Muscle layer of colon (tissue), 2 donors: ENCODE results near the gene KCNG4.

ENCODE experiments used
- H3K27ac ChIP-seq: one replicate; pipeline ENCODE4 v1.7.0; 2013; ENCODE audit warnings: low read depth, mild to moderate bottlenecking, low read length, moderate library complexity
- H3K27me3 ChIP-seq, 2 donors: one replicate each; pipeline ENCODE4 v1.7.0; 2013; ENCODE audit warnings: low read length in 2 of 2, mild to moderate bottlenecking in 2 of 2; ENCODE audit not compliant: insufficient read depth in 2 of 2, control insufficient read depth in 1 of 2
- H3K36me3 ChIP-seq: one replicate; pipeline ENCODE4 v1.7.0; 2013; ENCODE audit warnings: mild to moderate bottlenecking, low read length; ENCODE audit not compliant: insufficient read depth
- H3K4me1 ChIP-seq: one replicate; pipeline ENCODE4 v1.7.0; 2013; ENCODE audit warnings: mild to moderate bottlenecking, low read length; ENCODE audit not compliant: insufficient read depth
- H3K4me3 ChIP-seq, 2 donors: one replicate each; pipeline ENCODE4 v1.7.0; 2013; ENCODE audit warnings: low read length in 2 of 2, low read depth in 1 of 2, mild to moderate bottlenecking in 1 of 2, moderate library complexity in 1 of 2
- H3K9ac ChIP-seq: one replicate; pipeline ENCODE4 v1.7.0; 2013; ENCODE audit warnings: low read length
- H3K9me3 ChIP-seq: one replicate; pipeline ENCODE4 v1.7.0; 2013; ENCODE audit warnings: mild to moderate bottlenecking, low read length
- donor health status: abdominal sarcoma.
- donor health status: Adenocarcinoma of cecum.

Gene KCNG4

DNA sequence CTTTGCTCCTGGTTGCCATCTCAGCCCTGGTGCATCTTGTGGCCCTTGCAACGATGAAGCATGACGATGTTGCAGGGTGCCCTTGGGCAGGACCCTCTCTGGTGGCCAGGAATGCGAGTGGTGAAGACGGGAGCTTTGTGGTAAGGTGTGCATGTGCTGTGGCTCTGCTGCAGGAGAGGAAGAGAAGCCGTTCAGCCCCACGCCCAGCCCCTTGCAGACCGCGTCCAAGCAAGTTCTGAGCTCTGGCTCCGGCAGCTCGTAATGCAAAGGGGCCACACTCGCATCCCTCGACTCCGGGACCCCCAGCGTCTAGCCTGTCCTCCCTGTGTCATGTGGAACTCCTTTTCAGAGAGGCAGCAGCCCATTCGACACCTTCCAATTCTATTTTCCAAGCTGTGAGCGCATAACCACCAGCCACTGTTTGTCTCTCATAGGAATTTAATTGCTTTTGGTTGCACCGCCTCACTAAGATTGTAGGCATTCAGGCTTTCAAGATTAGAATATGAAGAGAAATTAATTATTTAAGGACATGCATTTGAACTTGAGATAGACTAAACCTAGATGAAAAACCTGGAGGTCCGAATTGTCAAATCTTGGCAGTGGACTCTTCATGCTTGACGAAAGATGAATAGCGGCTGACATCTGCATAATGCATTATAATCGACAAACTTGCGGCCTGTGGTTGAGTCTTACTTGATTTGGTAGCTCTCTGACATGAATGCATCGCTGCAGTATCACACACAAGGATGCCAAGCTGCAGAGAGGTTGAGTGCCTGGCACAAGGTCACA, 21.1 kb upstream of the KCNG4 start:
- H3K27ac ChIP-seq, result no peak overlapping the region
- no peaks in the 10 kb centered on the region for H3K4me1 ChIP-seq
- H3K36me3 ChIP-seq, result no peaks in the 10 kb centered on the region
- no peak overlapping the region for H3K4me3 ChIP-seq
- H3K9ac ChIP-seq, result no peak overlapping the region
- H3K9me3 ChIP-seq, result no peaks in the 10 kb centered on the region
- no peaks in the 10 kb centered on the region for H3K27me3 ChIP-seq

DNA sequence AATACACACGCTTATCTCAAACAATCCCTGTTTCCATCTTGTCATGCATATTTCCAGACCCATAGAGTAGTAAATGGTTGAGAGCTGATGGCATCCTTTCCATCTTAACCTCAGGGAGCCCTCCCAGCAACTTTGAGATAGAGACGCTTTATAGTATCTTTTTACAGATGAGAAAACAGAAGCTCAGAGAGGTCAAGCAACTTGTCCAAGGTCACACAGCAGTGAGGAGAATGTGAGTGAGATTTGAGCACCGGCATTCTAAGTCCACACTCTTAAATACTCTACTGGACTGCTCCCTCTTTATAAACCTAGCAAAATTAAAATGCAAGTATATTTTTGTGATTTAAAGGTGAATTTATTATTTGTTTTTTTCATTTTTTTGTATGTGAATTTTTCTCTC, 19.9 kb upstream of the KCNG4 start:
- H3K27me3 ChIP-seq, result no peaks in the 10 kb centered on the region

DNA sequence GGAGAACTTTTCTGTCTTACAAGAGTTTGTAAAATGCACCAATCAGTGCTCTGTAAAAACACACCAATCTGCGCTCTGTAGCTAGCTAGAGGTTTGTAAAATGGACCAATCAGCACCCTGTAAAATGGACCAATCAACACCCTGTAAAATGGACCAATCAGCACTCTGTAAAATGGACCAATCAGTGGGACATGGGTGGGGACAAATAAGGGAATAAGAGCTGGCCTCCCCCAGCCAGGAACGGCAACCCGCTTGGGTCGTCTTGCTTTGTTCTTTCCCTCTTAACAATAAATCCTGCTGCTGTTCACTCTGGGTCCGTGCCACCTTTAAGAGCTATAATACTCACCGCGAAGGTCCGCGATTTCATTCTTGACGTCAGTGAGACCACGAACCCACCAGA, 18.5 kb upstream of the KCNG4 start:
- H3K4me1 ChIP-seq, result no peaks in the 10 kb centered on the region
- H3K27me3 ChIP-seq, result no peaks in the 10 kb centered on the region
- no peaks in the 10 kb centered on the region for H3K9me3 ChIP-seq
- H3K4me3 ChIP-seq, result no peak overlapping the region
- no peak overlapping the region for H3K27ac ChIP-seq
- no peaks in the 10 kb centered on the region for H3K36me3 ChIP-seq
- no peak overlapping the region for H3K9ac ChIP-seq

More for the DNA sequence above, 19.9 kb upstream of the KCNG4 start:
- H3K4me1 ChIP-seq, result no peaks in the 10 kb centered on the region
- no peak overlapping the region for H3K4me3 ChIP-seq
- no peak overlapping the region for H3K9ac ChIP-seq
- H3K36me3 ChIP-seq, result no peaks in the 10 kb centered on the region
- H3K9me3 ChIP-seq, result no peaks in the 10 kb centered on the region
- no peak overlapping the region for H3K27ac ChIP-seq

DNA sequence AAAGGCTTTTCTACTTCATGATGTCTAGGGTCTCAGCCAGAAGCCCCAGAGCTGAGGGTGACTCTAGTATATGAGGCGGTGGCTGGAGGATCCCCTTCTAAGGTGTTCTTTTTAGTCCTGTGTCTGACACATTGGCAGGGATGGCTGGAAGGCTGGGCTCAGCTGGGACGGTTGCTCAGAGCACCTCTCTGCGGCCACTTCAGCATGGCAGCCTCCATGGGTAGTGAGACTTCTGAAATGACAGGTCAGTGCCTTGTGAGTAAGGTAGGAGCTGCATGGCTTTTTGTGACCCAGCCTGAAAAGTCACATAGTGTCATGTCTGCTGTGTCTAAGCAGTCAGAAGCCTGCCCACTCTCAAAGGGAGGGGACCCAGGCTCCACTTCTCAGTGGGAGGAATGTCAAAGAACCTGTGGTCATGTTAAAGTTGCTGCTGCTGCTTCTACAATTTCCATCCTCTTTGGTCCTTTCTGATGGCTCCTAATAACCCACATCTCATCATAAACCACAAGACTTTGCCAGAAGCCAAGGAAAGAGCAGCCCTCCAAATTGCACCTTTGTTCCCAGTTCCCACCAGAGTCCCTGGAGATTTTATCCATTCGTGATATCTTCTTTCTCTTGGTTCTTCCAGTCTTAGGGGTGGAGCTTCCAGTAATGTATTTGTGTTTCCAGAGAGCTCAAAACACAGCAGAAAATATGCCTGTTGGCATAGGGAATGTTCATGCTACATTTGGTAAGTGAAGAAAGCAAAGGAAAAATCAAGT, 15.4 kb upstream of the KCNG4 start:
- Histone ChIP-seq H3K27me3 (no peaks in the 10 kb centered on the region), H3K4me3 (no peak overlapping the region), H3K4me1 (no peaks in the 10 kb centered on the region), H3K36me3 (no peaks in the 10 kb centered on the region), H3K9ac (no peak overlapping the region), H3K27ac (no peak overlapping the region), H3K9me3 (no peaks in the 10 kb centered on the region)

DNA sequence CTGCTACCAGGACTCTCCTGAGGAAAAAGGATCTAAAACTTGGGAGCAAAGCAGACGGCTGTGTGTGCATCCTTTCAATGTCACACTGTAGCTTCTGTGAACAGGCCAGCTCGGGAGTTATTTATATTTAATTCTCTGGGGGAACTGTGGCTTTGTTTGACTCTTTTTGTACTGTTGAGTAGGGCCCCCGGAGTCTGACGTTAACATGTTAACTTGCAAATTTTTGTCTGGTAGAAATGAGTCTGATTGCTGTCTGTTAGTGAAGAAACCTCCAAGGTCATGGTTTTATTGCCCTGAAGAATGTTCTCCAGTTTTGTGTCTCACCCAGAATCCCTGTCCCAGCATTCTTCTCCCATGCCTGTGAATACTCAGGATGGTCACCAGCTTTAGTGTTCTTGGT, 14.2 kb upstream of the KCNG4 start:
- H3K36me3 ChIP-seq, result no peaks in the 10 kb centered on the region
- no peak overlapping the region for H3K4me3 ChIP-seq
- H3K9ac ChIP-seq, result no peak overlapping the region
- no peak overlapping the region for H3K27ac ChIP-seq
- H3K4me1 ChIP-seq, result no peaks in the 10 kb centered on the region
- H3K9me3 ChIP-seq, result no peaks in the 10 kb centered on the region
- no peaks in the 10 kb centered on the region for H3K27me3 ChIP-seq

DNA sequence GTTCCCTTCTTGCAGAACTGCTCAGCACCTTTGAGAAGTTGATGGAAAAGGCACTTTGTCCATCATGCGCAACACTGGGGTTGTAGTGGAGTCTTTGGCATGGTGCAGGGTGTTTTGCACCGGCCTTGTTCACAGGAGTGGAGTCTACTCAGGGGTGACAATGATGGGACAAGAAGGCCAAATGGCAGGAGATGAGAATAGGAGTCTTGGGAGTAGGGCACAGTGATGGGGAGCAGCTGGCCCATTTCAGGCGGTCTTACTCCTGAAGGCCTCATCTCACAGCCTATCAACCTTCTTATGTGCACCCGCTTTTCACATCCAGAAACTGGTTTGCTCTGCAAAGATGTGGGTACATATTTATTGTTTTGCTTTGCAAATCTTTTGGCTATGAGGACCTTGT, 13.4 kb upstream of the KCNG4 start:
- H3K27ac ChIP-seq, result no peak overlapping the region
- no peak overlapping the region for H3K9ac ChIP-seq
- no peaks in the 10 kb centered on the region for H3K9me3 ChIP-seq
- H3K27me3 ChIP-seq, result no peaks in the 10 kb centered on the region
- H3K4me1 ChIP-seq, result no peaks in the 10 kb centered on the region
- no peak overlapping the region for H3K4me3 ChIP-seq
- no peaks in the 10 kb centered on the region for H3K36me3 ChIP-seq

DNA sequence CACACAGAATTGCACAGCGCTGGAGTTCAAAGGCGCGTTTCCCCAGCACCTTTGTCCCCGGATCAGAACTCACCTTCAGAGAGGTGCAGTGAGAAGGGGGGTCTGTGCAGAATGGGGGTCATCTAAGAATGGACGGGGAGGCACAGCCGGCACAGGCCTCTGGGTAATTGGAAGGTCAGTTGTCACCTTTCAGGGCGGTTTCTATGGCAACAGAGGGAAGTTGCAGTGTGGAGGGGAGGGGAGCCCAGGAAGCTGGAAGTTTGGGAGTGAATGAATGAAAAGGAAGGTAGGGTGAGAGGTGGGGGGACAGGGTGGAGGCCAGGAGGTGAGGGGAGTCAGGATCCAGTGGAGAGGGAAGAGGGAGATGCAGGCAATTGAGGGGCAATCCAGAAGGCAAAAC, 12.4 kb upstream of the KCNG4 start:
- H3K36me3 ChIP-seq, result no peaks in the 10 kb centered on the region
- H3K27ac ChIP-seq, result no peak overlapping the region
- no peak overlapping the region for H3K4me3 ChIP-seq
- H3K9ac ChIP-seq, result no peak overlapping the region
- H3K4me1 ChIP-seq, result no peaks in the 10 kb centered on the region
- H3K27me3 ChIP-seq, result no peaks in the 10 kb centered on the region
- H3K9me3 ChIP-seq, result no peaks in the 10 kb centered on the region

DNA sequence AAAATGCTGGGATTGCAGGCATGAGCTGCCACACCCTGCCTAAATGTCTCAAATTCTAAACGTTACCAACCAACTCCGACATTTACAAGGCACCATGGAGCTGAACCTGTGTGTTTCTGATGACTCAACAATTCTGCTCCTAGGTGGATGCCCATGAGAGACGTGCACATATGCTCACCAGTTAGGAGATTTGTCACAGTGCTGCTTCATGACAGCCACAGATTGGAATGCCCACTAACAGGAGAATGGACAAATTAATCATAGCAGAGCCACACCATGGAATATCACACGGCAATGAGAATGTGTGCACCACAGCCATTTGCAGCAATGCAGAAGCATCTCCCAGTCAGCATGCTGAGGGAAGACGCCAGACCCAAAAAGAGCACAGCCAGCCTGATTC, 8.0 kb upstream of the KCNG4 start:
- no peaks in the 10 kb centered on the region for H3K4me1 ChIP-seq
- no peak overlapping the region for H3K4me3 ChIP-seq
- H3K27me3 ChIP-seq, result no peaks in the 10 kb centered on the region
- H3K9ac ChIP-seq, result no peak overlapping the region
- no peak overlapping the region for H3K27ac ChIP-seq
- H3K9me3 ChIP-seq, result no peaks in the 10 kb centered on the region
- H3K36me3 ChIP-seq, result no peaks in the 10 kb centered on the region

DNA sequence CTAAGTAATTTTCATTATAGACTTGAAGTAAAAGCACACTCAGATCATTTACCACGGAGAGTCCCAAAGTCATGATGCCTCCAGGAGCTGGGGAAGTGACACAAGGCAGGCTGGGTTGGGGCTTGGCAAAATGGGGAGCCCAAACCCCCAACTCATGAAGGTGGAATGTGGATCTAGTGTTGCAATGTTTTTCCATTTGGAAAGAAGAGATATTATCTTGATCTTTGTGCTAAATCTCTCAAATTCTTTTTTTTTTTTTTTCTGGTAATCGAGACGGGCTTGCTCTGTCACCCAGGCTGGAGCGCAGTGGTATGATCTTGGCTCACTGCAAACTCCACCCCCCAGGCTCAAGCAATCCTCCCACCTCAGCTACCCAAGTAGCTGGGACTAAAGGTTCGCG, 7.5 kb upstream of the KCNG4 start:
- Histone ChIP-seq H3K27ac (no peak overlapping the region), H3K36me3 (no peaks in the 10 kb centered on the region)

DNA sequence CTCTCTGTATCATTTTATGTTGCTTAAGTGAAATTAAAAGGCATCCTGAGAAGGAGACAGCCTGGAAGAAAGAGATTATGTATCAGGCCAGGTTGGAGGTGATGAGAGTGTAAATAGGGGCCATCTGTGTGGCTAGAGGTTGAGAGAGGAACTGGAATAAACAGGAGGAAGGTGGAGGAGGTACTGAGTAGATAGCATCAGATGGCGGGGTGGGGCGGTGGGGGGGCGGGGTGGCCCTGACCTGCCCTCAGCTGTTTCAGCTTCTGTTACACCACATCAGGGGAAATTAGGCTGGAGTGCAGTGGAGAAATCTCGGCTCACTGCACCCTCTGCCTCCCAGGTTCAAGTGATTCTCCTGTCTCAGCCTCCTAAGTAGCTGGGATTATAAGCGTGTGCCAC, 6.9 kb upstream of the KCNG4 start:
- Histone ChIP-seq H3K27ac (no peak overlapping the region), H3K9ac (no peak overlapping the region), H3K4me1 (no peaks in the 10 kb centered on the region), H3K27me3 (no peaks in the 10 kb centered on the region), H3K36me3 (no peaks in the 10 kb centered on the region), H3K9me3 (no peaks in the 10 kb centered on the region), H3K4me3 (no peak overlapping the region)

More for the DNA sequence above, 7.5 kb upstream of the KCNG4 start:
- Histone ChIP-seq H3K27me3 (no peaks in the 10 kb centered on the region), H3K9me3 (no peaks in the 10 kb centered on the region), H3K4me1 (no peaks in the 10 kb centered on the region), H3K4me3 (no peak overlapping the region), H3K9ac (no peak overlapping the region)

DNA sequence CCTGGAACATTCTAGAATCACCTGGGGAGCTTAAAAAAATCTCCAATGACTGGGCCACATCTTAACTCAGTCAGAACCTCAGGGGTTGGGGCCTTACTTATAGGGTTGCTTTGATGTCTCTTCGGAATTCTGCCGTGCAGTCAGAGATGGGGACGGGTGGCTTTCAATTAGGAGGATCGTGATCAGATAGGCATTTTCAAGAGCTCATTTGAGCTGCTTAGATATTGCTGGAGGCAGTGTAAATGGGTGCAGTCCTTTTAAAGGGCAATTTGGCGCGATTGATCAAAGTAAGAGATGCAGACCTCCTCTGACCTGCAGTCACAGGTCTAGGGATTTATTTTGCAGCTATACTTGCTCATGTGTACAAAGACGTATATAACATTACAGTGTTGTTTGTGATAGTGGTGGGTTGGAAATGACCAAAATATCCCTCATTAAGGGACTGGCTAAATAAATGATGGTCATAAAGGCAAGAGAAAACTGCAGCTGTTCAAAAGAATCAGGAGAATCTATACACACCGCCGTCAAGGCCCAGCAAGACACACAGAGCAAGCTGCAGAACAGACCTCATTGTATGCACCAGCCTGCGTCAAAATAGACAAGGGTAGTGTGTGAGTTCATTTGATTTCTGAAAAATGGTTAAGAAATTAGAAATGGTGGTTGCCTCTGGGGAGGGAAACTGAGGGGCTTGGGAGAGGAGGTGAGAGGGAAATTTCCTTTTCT, 6.3 kb upstream of the KCNG4 start:
- no peak overlapping the region for H3K27ac ChIP-seq
- H3K27me3 ChIP-seq, result no peaks in the 10 kb centered on the region
- no peak overlapping the region for H3K4me3 ChIP-seq
- H3K36me3 ChIP-seq, result no peaks in the 10 kb centered on the region
- H3K9me3 ChIP-seq, result no peaks in the 10 kb centered on the region
- no peaks in the 10 kb centered on the region for H3K4me1 ChIP-seq
- H3K9ac ChIP-seq, result no peak overlapping the region
